ENCODE results near the gene SDR42E2. TPM values are rescaled to one million over a fixed set of nuclear protein-coding genes. Genes with fewer than 3 reads are reported as not detected.

The SDR42E2 gene
- total and polyA plus RNA-seq, 10 of the 15 experiments (the other 5 are each of a cell fraction or from before 2014, with no cell fraction given), result 0.01 to 0.09 (median 0.08) TPM; not detected in 4

GRCh38 chr16:22183901-22184614, 21.8 kb downstream of the SDR42E2 start:
- CTCF ChIA-PET, result interaction anchor here (0.5 to 7.4 kb wide), 7 partner anchors 9 to 487 kb away, joined by 3 to 101 read pairs (median 4); partner anchors contain the start of gene MOSMO
- peak; percentile 77 for ATAC-seq
- in situ Hi-C loops (cut with MboI), result loop anchor here (5.0 kb wide), 2 partner anchors 52 to 182 kb away; partner anchors contain the start of gene PDZD9

More at GRCh38 chr16:22183901-22184614, 21.8 kb downstream of the SDR42E2 start:
- no peak for DNase-seq (ENCODE audit: low read depth, low spot score)
- peaks cover 10% of the 10 kb centered on the region for H3K4me1 ChIP-seq (ENCODE audit: control insufficient read depth, insufficient read depth, low read length)
- H3K27me3 ChIP-seq (replicated peaks in 1 of 2; ENCODE audit: control insufficient read depth in 2 of 2, insufficient read depth in 2 of 2, low read length in 1 of 2), result no peaks in the 10 kb centered on the region
- H3K27ac ChIP-seq (ENCODE audit: control insufficient read depth, insufficient read depth), result no peak overlapping the region
- no peak overlapping the region for H2AFZ ChIP-seq (ENCODE audit: control insufficient read depth, low read depth, low read length)
- no peaks in the 10 kb centered on the region for H3K79me2 ChIP-seq (ENCODE audit: control insufficient read depth, insufficient read depth, low read length)
- ChIA-PET RAD21 (ENCODE audit: unreplicated experiment) (interaction anchor here (1.0 kb wide), 2 partner anchors 106 to 116 kb away, joined by 3 to 4 read pairs; no protein-coding TSS in a partner anchor), SMC1A (ENCODE audit: uncharacterized antibody, unreplicated experiment) (interaction anchor here (0.6 to 6.0 kb wide), 4 partner anchors 10 to 900 kb away, joined by 3 to 69 read pairs (median 3); no protein-coding TSS in a partner anchor), POLR2A (no interaction called here)
- H4K20me1 ChIP-seq (ENCODE audit: control insufficient read depth, insufficient read depth), result no peaks in the 10 kb centered on the region
- 50% methylated on average over 11 of the region's 11 CpGs for WGBS (ENCODE audit: insufficient coverage, insufficient replicate concordance, low lambda C conversion rate, missing lambda C conversion rate)
- FAIRE-seq, result no peak
- TF ChIP-seq CUX1 (IDR thresholded peaks at IDR 0.05; ENCODE audit: insufficient replicate concordance, low read depth, low read length) (no peak), POLR2A (IDR thresholded peaks at IDR 0.05; ENCODE audit: low read depth, low read length) (no peak), CTCF (IDR thresholded peaks at IDR 0.05 in 2 of 3, conservative IDR thresholded peaks at IDR 0.05 in 1 of 3; ENCODE audit: control insufficient read depth in 2 of 3, extremely low read depth in 1 of 3, insufficient read depth in 1 of 3, low read depth in 3 of 3, low read length in 3 of 3) (peak; percentile 42 to 67 (median 56)), RAD21 (IDR thresholded peaks at IDR 0.05; ENCODE audit: insufficient read depth, low read depth, low read length) (0 out of 2 replicates have a peak, but pooled peaks have one; percentile 26), HDGF (IDR thresholded peaks at IDR 0.05) (no peak)
- intact Hi-C loops (cut with micrococcal nuclease; ENCODE audit: unreplicated experiment), result no loop called here
- H3K9ac ChIP-seq (ENCODE audit: control insufficient read depth, insufficient read depth, low read length), result no peak overlapping the region
- no peak overlapping the region for H3K4me3 ChIP-seq
- no peaks in the 10 kb centered on the region for H3K36me3 ChIP-seq (ENCODE audit: control insufficient read depth in 2 of 2, insufficient read depth in 2 of 2, low read length in 1 of 2)
- BruUV-seq (replicated peaks), result no TSS peak
- H3K4me2 ChIP-seq (ENCODE audit: control insufficient read depth, insufficient read depth), result no peak overlapping the region
- no peaks in the 10 kb centered on the region for H3K9me3 ChIP-seq (replicated peaks; ENCODE audit: control insufficient read depth, insufficient read depth, low read length)

Measured in GM12878 (cell line).